MM.1S (cell line): ENCODE results near the gene ATP8B4.

Experiments
- DNase-seq: peaks from one replicate; pipeline ENCODE4 v3.0.0-alpha.2; 2015
- H2AFZ ChIP-seq: fragments of 300-600 bp; sonication (generic); 2 replicates; pipeline ENCODE4 v1.6.0; 2016; ENCODE audit warnings: antibody characterized with exemption, low read length
- H3F3A ChIP-seq: fragments of 300-600 bp; sonication (generic); 2 replicates; pipeline ENCODE4 v1.6.1; 2016; ENCODE audit warnings: mild to moderate bottlenecking, antibody characterized with exemption, low read length, moderate library complexity, mixed read lengths; ENCODE audit not compliant: insufficient read depth
- H3K27ac ChIP-seq: fragments of 300-600 bp; sonication (generic); 2 replicates; pipeline ENCODE4 v1.5.1; 2016; ENCODE audit warnings: mild to moderate bottlenecking, low read length
- H3K27me3 ChIP-seq: fragments of 300-600 bp; sonication (generic); replicated peaks from 2 replicates; pipeline ENCODE4 v1.6.0; 2016; ENCODE audit warnings: low read length; ENCODE audit not compliant: insufficient read depth
- H3K36me3 ChIP-seq: fragments of 300-600 bp; sonication (generic); replicated peaks from 2 replicates; pipeline ENCODE4 v1.6.1; 2016; ENCODE audit warnings: mild to moderate bottlenecking, low read length, mixed read lengths; ENCODE audit not compliant: insufficient read depth
- H3K4me1 ChIP-seq: fragments of 300-600 bp; sonication (generic); 2 replicates; pipeline ENCODE4 v1.6.1; 2016; ENCODE audit warnings: low read length, mixed read lengths
- H3K4me2 ChIP-seq: fragments of 300-600 bp; sonication (generic); 2 replicates; pipeline ENCODE4 v1.6.0; 2016; ENCODE audit warnings: low read depth, low read length
- H3K4me3 ChIP-seq: fragments of 300-600 bp; sonication (generic); 2 replicates; pipeline ENCODE4 v1.5.1; 2016; ENCODE audit warnings: low read length, mixed read lengths
- H3K79me2 ChIP-seq: fragments of 300-600 bp; sonication (generic); 2 replicates; pipeline ENCODE4 v1.6.1; 2016; ENCODE audit warnings: mixed run types, low read length, mixed read lengths
- H3K9ac ChIP-seq: fragments of 300-600 bp; sonication (generic); 2 replicates; pipeline ENCODE4 v1.6.1; 2016; ENCODE audit warnings: low read length, mixed read lengths
- H3K9me2 ChIP-seq: fragments of 300-600 bp; sonication (generic); replicated peaks from 2 replicates; pipeline ENCODE4 v1.6.1; 2016; ENCODE audit warnings: mild to moderate bottlenecking, low read length, mixed read lengths; ENCODE audit not compliant: insufficient read depth
- H3K9me3 ChIP-seq: fragments of 300-600 bp; sonication (generic); replicated peaks from 2 replicates; pipeline ENCODE4 v1.6.1; 2016; ENCODE audit warnings: mild to moderate bottlenecking, low read length, mixed read lengths; ENCODE audit not compliant: insufficient read depth
- H4K20me1 ChIP-seq: fragments of 300-600 bp; sonication (generic); 2 replicates; pipeline ENCODE4 v1.6.1; 2016; ENCODE audit warnings: mild to moderate bottlenecking, low read length, moderate library complexity, mixed read lengths; ENCODE audit not compliant: insufficient read depth
- CTCF ChIP-seq: fragments of 300-600 bp; sonication (generic); IDR thresholded peaks from 2 replicates; pipeline ENCODE4 v1.5.1; 2016; ENCODE audit warnings: antibody characterized with exemption, low read length, mixed read lengths
- EZH2 ChIP-seq: fragments of 300-600 bp; sonication (generic); optimal IDR thresholded peaks from 2 replicates; pipeline ENCODE3; 2017; ENCODE audit warnings: low read depth, mild to moderate bottlenecking, antibody characterized with exemption, low read length, mixed read lengths
- EZH2phosphoT487 ChIP-seq: fragments of 300-600 bp; sonication (generic); IDR thresholded peaks from 2 replicates; pipeline ENCODE4 v1.6.1; 2018; ENCODE audit warnings: antibody characterized with exemption, low read length

The ATP8B4 gene

GRCh38 chr15:49863431-49864224 is 255.4 kb downstream of the ATP8B4 start:
- Histone ChIP-seq H3K9me3 (no peaks in the 10 kb centered on the region), H3K79me2 (no peaks in the 10 kb centered on the region), H3K4me2 (no peak overlapping the region), H3K27ac (no peak overlapping the region), H3K36me3 (no peaks in the 10 kb centered on the region), H4K20me1 (no peaks in the 10 kb centered on the region), H3K27me3 (no peaks in the 10 kb centered on the region), H3K4me3 (no peak overlapping the region), H3K9me2 (no peaks in the 10 kb centered on the region), H3K9ac (no peak overlapping the region), H3F3A (no peaks in the 10 kb centered on the region), H3K4me1 (no peaks in the 10 kb centered on the region), H2AFZ (no peak overlapping the region)
- TF ChIP-seq CTCF = no peak
- no peak for TF ChIP-seq EZH2
- TF ChIP-seq EZH2phosphoT487 = no peak
- DNase-seq = no peak

- no peaks in the 10 kb centered on the region for H3K79me2 ChIP-seq
- no peaks in the 10 kb centered on the region for H3K9me3 ChIP-seq
- no peak overlapping the region for H3K4me2 ChIP-seq
- no peaks in the 10 kb centered on the region for H4K20me1 ChIP-seq
- H3F3A ChIP-seq = no peaks in the 10 kb centered on the region
- H3K4me3 ChIP-seq = no peak overlapping the region
- no peak overlapping the region for H2AFZ ChIP-seq
- H3K9me2 ChIP-seq = no peaks in the 10 kb centered on the region
- H3K36me3 ChIP-seq = no peaks in the 10 kb centered on the region
- no peak for DNase-seq
- no peak overlapping the region for H3K9ac ChIP-seq
- no peak for TF ChIP-seq EZH2
- no peak for TF ChIP-seq EZH2phosphoT487
- TF ChIP-seq CTCF = no peak
- no peaks in the 10 kb centered on the region for H3K27me3 ChIP-seq
- H3K4me1 ChIP-seq = no peaks in the 10 kb centered on the region
- H3K27ac ChIP-seq = no peak overlapping the region
These were observed 258.9 kb downstream of the ATP8B4 start for GRCh38 chr15:49860101-49860500.

- no peak overlapping the region for H3K9ac ChIP-seq
- no peak overlapping the region for H2AFZ ChIP-seq
- H3K79me2 ChIP-seq = no peaks in the 10 kb centered on the region
- H4K20me1 ChIP-seq = no peaks in the 10 kb centered on the region
- no peaks in the 10 kb centered on the region for H3K36me3 ChIP-seq
- no peak overlapping the region for H3K4me3 ChIP-seq
- no peak overlapping the region for H3K4me2 ChIP-seq
- no peaks in the 10 kb centered on the region for H3F3A ChIP-seq
- H3K9me3 ChIP-seq = no peaks in the 10 kb centered on the region
- no peaks in the 10 kb centered on the region for H3K9me2 ChIP-seq
- no peak for DNase-seq
- H3K27me3 ChIP-seq = no peaks in the 10 kb centered on the region
- H3K4me1 ChIP-seq = no peaks in the 10 kb centered on the region
- H3K27ac ChIP-seq = no peak overlapping the region
- TF ChIP-seq CTCF (no peak), EZH2 (no peak), EZH2phosphoT487 (no peak)
These were observed 261.2 kb downstream of the ATP8B4 start for GRCh38 chr15:49857496-49858475.
